OCI-LY1 (cell line): ENCODE data around the gene GPRC5B.

Experiments used
- H2AFZ ChIP-seq: fragments of 200-600 bp; sonication (generic), shearing (Covaris generic); 2 replicates; pipeline ENCODE4 v1.6.0; 2014; ENCODE audit warnings: antibody characterized with exemption, mild to moderate bottlenecking, low read length
- H3F3A ChIP-seq: fragments of 200-600 bp; sonication (generic), shearing (Covaris generic); 2 replicates; pipeline ENCODE4 v1.6.0; 2014; ENCODE audit warnings: mild to moderate bottlenecking, antibody characterized with exemption, low read length, moderate library complexity; ENCODE audit not compliant: insufficient read depth
- H3K27ac ChIP-seq: fragments of 200-600 bp; sonication (generic); 2 replicates; pipeline ENCODE4 v1.5.1; 2014; ENCODE audit warnings: low read length, mixed run types, mild to moderate bottlenecking, low read depth; ENCODE audit not compliant: poor library complexity, severe bottlenecking
- H3K27me3 ChIP-seq: fragments of 200-600 bp; sonication (generic); 2 replicates; pipeline ENCODE4 v1.6.0; 2014; ENCODE audit warnings: antibody characterized with exemption, mild to moderate bottlenecking, low read length, moderate library complexity; ENCODE audit not compliant: insufficient read depth
- H3K36me3 ChIP-seq: fragments of 200-600 bp; sonication (generic); 2 replicates; pipeline ENCODE4 v1.6.1; 2014; ENCODE audit warnings: mild to moderate bottlenecking, antibody characterized with exemption, low read length, moderate library complexity, mixed read lengths; ENCODE audit not compliant: insufficient read depth
- H3K4me1 ChIP-seq: fragments of 200-600 bp; sonication (generic); 2 replicates; pipeline ENCODE4 v1.5.1; 2014; ENCODE audit warnings: mild to moderate bottlenecking, low read length, moderate library complexity; ENCODE audit not compliant: insufficient read depth, severe bottlenecking
- H3K4me2 ChIP-seq: fragments of 200-600 bp; sonication (generic), shearing (Covaris generic); 2 replicates; pipeline ENCODE4 v1.6.1; 2014; ENCODE audit warnings: low read length
- H3K4me3 ChIP-seq: fragments of 200-600 bp; sonication (generic); 2 replicates; pipeline ENCODE4 v1.5.1; 2014; ENCODE audit warnings: low read length, low read depth, mild to moderate bottlenecking, mixed read lengths; ENCODE audit not compliant: poor library complexity, severe bottlenecking
- H3K79me2 ChIP-seq: fragments of 200-600 bp; shearing (Covaris generic); 2 replicates; pipeline ENCODE4 v1.6.1; 2016; ENCODE audit warnings: mixed run types, low read length, mixed read lengths; ENCODE audit not compliant: insufficient read depth
- H3K9ac ChIP-seq: fragments of 200-600 bp; sonication (generic), shearing (Covaris generic); 2 replicates; pipeline ENCODE4 v1.6.1; 2014; ENCODE audit warnings: mild to moderate bottlenecking, low read length, mixed read lengths
- H3K9me2 ChIP-seq: fragments of 200-600 bp; sonication (generic), shearing (Covaris generic); 2 replicates; pipeline ENCODE4 v1.6.1; 2014; ENCODE audit warnings: low read depth, mild to moderate bottlenecking, low read length, mixed read lengths
- H3K9me3 ChIP-seq: fragments of 200-600 bp; shearing (Covaris generic); 2 replicates; pipeline ENCODE4 v1.6.1; 2014; ENCODE audit warnings: low read length, mixed read lengths
- H4K20me1 ChIP-seq: fragments of 200-600 bp; sonication (generic), shearing (Covaris generic); 2 replicates; pipeline ENCODE4 v1.6.0; 2016; ENCODE audit warnings: mild to moderate bottlenecking, low read length; ENCODE audit not compliant: insufficient read depth
- CTCF ChIP-seq: fragments of 200-600 bp; sonication (generic), shearing (Covaris generic); IDR thresholded peaks from 2 replicates; pipeline ENCODE4 v1.5.1; 2017; ENCODE audit warnings: mild to moderate bottlenecking, antibody characterized with exemption, low read length, moderate library complexity, mixed read lengths
- EZH2 ChIP-seq: fragments of 200-600 bp; sonication (generic), shearing (Covaris generic); IDR thresholded peaks from 2 replicates; pipeline ENCODE4 v1.8.0; 2017; ENCODE audit warnings: borderline replicate concordance, mixed run types, mild to moderate bottlenecking, antibody characterized with exemption, low read length, moderate library complexity, mixed read lengths

The GPRC5B gene

GRCh38 chr16:19894586-19894985 lies 9.9 kb upstream of the GPRC5B start:
- no peak for TF ChIP-seq EZH2
- TF ChIP-seq CTCF: no peak
- no peaks in the 10 kb centered on the region for H4K20me1 ChIP-seq

GRCh38 chr16:19892902-19893301 lies 8.3 kb upstream of the GPRC5B start:
- Histone ChIP-seq H3K27me3 (no peaks in the 10 kb centered on the region; the same call in 1 of the 2 replicates), H4K20me1 (no peaks in the 10 kb centered on the region), H3K4me1 (no peaks in the 10 kb centered on the region), H3K79me2 (no peaks in the 10 kb centered on the region), H3K9me2 (no peaks in the 10 kb centered on the region), H3K27ac (no peak overlapping the region), H3K4me3 (no peak overlapping the region), H3F3A (no peaks in the 10 kb centered on the region), H3K9ac (no peak overlapping the region), H2AFZ (no peak overlapping the region), H3K36me3 (no peaks in the 10 kb centered on the region), H3K4me2 (no peak overlapping the region), H3K9me3 (no peaks in the 10 kb centered on the region)
- no peak for TF ChIP-seq CTCF
- no peak for TF ChIP-seq EZH2

More at GRCh38 chr16:19894586-19894985, 9.9 kb upstream of the GPRC5B start:
- Histone ChIP-seq H3K9me2 (no peaks in the 10 kb centered on the region), H3F3A (no peaks in the 10 kb centered on the region), H3K9me3 (no peaks in the 10 kb centered on the region), H3K4me2 (no peak overlapping the region), H3K27me3 (no peaks in the 10 kb centered on the region; the same call in 1 of the 2 replicates), H3K36me3 (no peaks in the 10 kb centered on the region), H3K4me1 (no peaks in the 10 kb centered on the region), H3K4me3 (no peak overlapping the region), H3K79me2 (no peaks in the 10 kb centered on the region), H2AFZ (no peak overlapping the region), H3K27ac (no peak overlapping the region), H3K9ac (no peak overlapping the region)

- Histone ChIP-seq H3K9ac (no peak overlapping the region), H3F3A (no peaks in the 10 kb centered on the region), H3K36me3 (no peaks in the 10 kb centered on the region; the same call in 1 of the 2 replicates), H3K4me2 (no peak overlapping the region), H3K4me3 (no peak overlapping the region), H3K4me1 (peaks cover 4% of the 10 kb centered on the region), H3K9me3 (no peaks in the 10 kb centered on the region), H4K20me1 (no peaks in the 10 kb centered on the region), H2AFZ (no peak overlapping the region), H3K9me2 (no peaks in the 10 kb centered on the region), H3K27me3 (no peaks in the 10 kb centered on the region; the same call in 1 of the 2 replicates), H3K27ac (no peak overlapping the region), H3K79me2 (no peaks in the 10 kb centered on the region)
- TF ChIP-seq EZH2 (no peak), CTCF (no peak)
Observed at GRCh38 chr16:19890901-19891300, 6.3 kb upstream of the GPRC5B start.
